SJCRH30 (cell line): ENCODE data around the gene LGALS4. TPM values are rescaled to one million over a fixed set of nuclear protein-coding genes. Genes with fewer than 3 reads are reported as not detected.
"Not testable (repeated sequence)": the region's sequence is repeated elsewhere in the genome, so short reads cannot be mapped to it uniquely, and the experiment has no call there.

Experiments used
- DNase-seq, 2 experiments: peaks; one replicate each; pipeline ENCODE4 v3.0.0-alpha.2; 2015 to 2020
- H3K27ac ChIP-seq: fragments of 250-450 bp; sonication (Bioruptor Pico); 2 replicates; pipeline ENCODE4 v1.5.1; 2020; ENCODE audit warnings: mild to moderate bottlenecking, moderate library complexity
- H3K27me3 ChIP-seq: fragments of 250-450 bp; sonication (Bioruptor Pico); 2 replicates; pipeline ENCODE4 v1.5.1; 2020; ENCODE audit warnings: mild to moderate bottlenecking, moderate library complexity
- H3K36me3 ChIP-seq: fragments of 250-450 bp; sonication (Bioruptor Pico); 2 replicates; pipeline ENCODE4 v1.5.1; 2020; ENCODE audit warnings: mild to moderate bottlenecking, moderate library complexity
- H3K4me1 ChIP-seq: fragments of 250-450 bp; sonication (Bioruptor Pico); 2 replicates; pipeline ENCODE4 v1.5.1; 2020; ENCODE audit warnings: mild to moderate bottlenecking, moderate library complexity
- H3K4me3 ChIP-seq: fragments of 250-450 bp; sonication (Bioruptor Pico); 2 replicates; pipeline ENCODE4 v1.5.1; 2020; ENCODE audit warnings: mild to moderate bottlenecking, moderate library complexity
- H3K9me3 ChIP-seq: fragments of 250-450 bp; sonication (Bioruptor Pico); replicated peaks from 2 replicates; pipeline ENCODE4 v1.5.1; 2020; ENCODE audit warnings: mild to moderate bottlenecking, moderate library complexity
- total RNA-seq: library from RNA; depleted of rRNA; stranded (reverse); fragments of >200 nt; shearing (Covaris generic); gene quantifications from 2 replicates; pipeline ENCODE4 v1.2.3, GENCODE V29; 2014

Gene LGALS4
- total RNA-seq, 1 experiment from 2014 or later, result 0.06 TPM

- H3K4me3 ChIP-seq, result no peak overlapping the region
- no peaks in the 10 kb centered on the region for H3K9me3 ChIP-seq
- H3K36me3 ChIP-seq, result peaks cover 71% of the 10 kb centered on the region
- no peaks in the 10 kb centered on the region for H3K27me3 ChIP-seq
- peaks cover 3% of the 10 kb centered on the region; the same call in 1 of the 2 replicates for H3K4me1 ChIP-seq
- H3K27ac ChIP-seq, result no peak overlapping the region
- no peak for DNase-seq
These were observed 24.9 kb upstream of the LGALS4 start for GRCh38 chr19:38837656-38838121.

DNA sequence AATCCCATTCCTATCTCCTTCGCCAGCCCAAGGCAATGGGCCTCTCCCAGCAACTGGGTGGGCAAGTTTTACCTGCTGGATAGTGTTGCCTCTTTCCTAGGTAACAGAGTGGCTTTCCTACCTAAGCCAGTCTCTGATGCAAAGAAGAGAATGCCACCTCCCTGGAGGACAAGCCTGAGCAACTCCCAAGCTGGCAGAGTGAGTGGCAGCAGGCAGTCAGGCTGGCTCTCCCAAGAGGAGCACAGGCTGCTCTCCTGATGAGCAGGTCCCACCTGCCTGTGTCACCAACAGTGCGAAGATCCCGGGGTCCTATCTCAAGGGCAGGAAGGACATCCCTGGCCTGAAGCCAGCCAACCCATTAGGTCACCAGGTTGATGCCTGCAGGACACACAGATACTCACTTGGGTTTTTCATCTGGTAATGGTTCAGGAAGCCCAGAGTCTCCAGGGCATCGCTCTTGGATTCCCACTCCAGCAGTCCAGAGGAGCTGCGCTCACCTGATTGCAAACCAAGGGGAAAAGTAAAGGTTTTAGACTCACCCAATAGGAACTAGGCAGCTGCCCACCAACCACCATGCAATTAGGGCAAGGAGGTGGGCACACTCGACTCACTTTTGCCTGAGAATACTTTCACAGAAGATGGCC, 24.4 kb upstream of the LGALS4 start:
- DNase-seq, result peak in 1 of 2 experiments; percentile 22
- H3K27ac ChIP-seq, result no peak overlapping the region
- H3K4me3 ChIP-seq, result no peak overlapping the region
- H3K27me3 ChIP-seq, result no peaks in the 10 kb centered on the region
- H3K36me3 ChIP-seq, result peaks cover 65% of the 10 kb centered on the region
- peaks cover 9% of the 10 kb centered on the region for H3K4me1 ChIP-seq
- no peaks in the 10 kb centered on the region for H3K9me3 ChIP-seq

DNA sequence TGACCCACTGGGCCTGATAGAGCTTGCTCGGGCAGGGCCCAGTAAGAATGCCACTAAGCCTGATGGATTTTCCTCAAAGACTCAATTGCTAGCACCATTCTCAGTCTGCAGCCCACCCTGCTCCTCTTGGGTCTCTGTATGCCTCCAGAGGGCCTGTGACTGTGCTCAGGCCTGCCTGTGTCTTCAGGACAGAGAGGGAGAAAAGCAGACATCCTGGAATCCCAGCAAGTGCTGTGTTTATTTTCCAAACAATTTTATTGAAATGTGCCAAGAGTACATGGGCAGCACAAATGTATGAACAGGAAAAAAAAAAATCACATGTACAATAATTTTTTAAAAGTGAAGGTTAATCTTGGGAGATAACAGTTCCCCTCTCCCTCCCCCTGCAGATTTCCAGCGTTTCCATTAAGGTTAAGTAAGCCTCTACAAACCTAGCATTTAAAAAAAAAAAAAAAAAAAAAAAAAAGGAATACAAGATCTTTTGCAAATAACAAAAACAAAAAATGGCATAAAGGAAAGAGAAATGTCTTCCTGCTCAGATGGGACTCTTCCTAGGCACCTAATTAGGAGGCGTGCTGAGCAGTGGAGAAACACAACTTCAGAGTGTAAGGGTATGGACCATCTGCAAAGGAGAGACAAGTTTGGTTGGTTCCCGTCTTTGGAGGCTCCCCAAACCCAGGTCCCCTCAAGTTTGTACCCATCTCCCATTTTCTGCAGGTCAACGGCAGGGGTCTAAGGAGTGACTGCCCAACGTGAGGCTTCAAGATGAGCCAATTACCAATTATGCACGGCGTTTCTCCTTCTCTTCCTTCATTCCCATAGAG, 23.6 kb upstream of the LGALS4 start:
- Histone ChIP-seq H3K4me3 (no peak overlapping the region), H3K4me1 (peaks cover 10% of the 10 kb centered on the region), H3K27ac (no peak overlapping the region), H3K36me3 (peaks cover 58% of the 10 kb centered on the region), H3K27me3 (no peaks in the 10 kb centered on the region), H3K9me3 (no peaks in the 10 kb centered on the region)
- DNase-seq, result no peak

- no peaks in the 10 kb centered on the region for H3K9me3 ChIP-seq
- H3K4me3 ChIP-seq, result no peak overlapping the region
- H3K27me3 ChIP-seq, result no peaks in the 10 kb centered on the region
- no peak overlapping the region for H3K27ac ChIP-seq
- peaks cover 46% of the 10 kb centered on the region for H3K36me3 ChIP-seq
- H3K4me1 ChIP-seq, result peaks cover 10% of the 10 kb centered on the region
- no peak for DNase-seq
These were observed 21.8 kb upstream of the LGALS4 start for GRCh38 chr19:38834590-38834989.

GRCh38 chr19:38834104-38834490, 21.4 kb upstream of the LGALS4 start:
- H3K4me1 ChIP-seq, result peaks cover 10% of the 10 kb centered on the region
- peaks cover 41% of the 10 kb centered on the region for H3K36me3 ChIP-seq
- no peak overlapping the region for H3K27ac ChIP-seq
- H3K9me3 ChIP-seq, result no peaks in the 10 kb centered on the region
- no peak for DNase-seq
- H3K27me3 ChIP-seq, result no peaks in the 10 kb centered on the region
- H3K4me3 ChIP-seq, result no peak overlapping the region

- H3K4me1 ChIP-seq, result peaks cover 10% of the 10 kb centered on the region
- H3K27ac ChIP-seq, result no peak overlapping the region
- H3K27me3 ChIP-seq, result no peaks in the 10 kb centered on the region
- peaks cover 39% of the 10 kb centered on the region for H3K36me3 ChIP-seq
- H3K9me3 ChIP-seq, result no peaks in the 10 kb centered on the region
- peak in 1 of 2 experiments; percentile 22 for DNase-seq
- no peak overlapping the region for H3K4me3 ChIP-seq
These were observed 20.3 kb upstream of the LGALS4 start for GRCh38 chr19:38833092-38833425.

- Histone ChIP-seq H3K27me3 (no peaks in the 10 kb centered on the region), H3K36me3 (peaks cover 24% of the 10 kb centered on the region), H3K9me3 (no peaks in the 10 kb centered on the region), H3K4me1 (peaks cover 10% of the 10 kb centered on the region), H3K4me3 (peak overlapping the region; percentile 68), H3K27ac (peak overlapping the region; percentile 74)
- DNase-seq, result peak; percentile 69
These were observed 18.4 kb upstream of the LGALS4 start for GRCh38 chr19:38831142-38831605.

DNA sequence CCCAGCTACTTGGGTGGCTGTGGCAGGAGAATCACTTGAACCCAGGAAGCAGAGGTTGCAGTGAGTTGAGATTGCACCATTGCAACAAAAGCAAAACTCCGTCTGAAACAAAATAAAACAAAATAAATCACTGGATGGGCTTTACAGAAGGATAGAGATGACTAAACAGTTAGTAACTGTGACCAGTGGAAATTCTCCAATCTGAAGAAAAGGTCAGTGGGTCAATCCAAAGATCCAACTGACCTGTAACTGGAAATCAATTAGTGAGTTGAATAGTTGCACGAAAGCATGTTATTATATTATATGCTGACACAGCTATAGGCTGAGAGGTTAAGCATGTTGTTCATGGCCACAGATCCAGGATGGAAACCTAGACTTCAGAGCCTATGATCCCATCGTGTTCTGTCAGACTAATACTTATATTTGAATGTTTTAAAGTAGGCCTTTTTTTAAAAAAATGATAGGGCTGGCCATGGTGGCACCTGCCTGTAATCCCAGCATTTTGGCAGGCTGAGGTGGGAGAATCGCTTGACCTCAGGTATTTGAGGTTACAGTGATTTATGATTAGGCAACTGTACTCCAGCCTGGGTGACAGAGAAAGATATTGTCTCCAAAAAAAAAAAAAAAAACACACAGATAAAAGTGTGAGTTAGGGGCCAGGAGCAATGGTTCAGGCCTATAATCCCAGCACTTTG, 17.4 kb upstream of the LGALS4 start:
- no peak for DNase-seq
- Histone ChIP-seq H3K36me3 (peaks cover 14% of the 10 kb centered on the region), H3K27ac (no peak overlapping the region), H3K4me1 (peaks cover 10% of the 10 kb centered on the region), H3K9me3 (no peaks in the 10 kb centered on the region), H3K4me3 (no peak overlapping the region), H3K27me3 (no peaks in the 10 kb centered on the region)

GRCh38 chr19:38829203-38829602, 16.5 kb upstream of the LGALS4 start:
- H3K4me3 ChIP-seq, H3K9me3 ChIP-seq, H3K4me1 ChIP-seq, H3K27me3 ChIP-seq, H3K27ac ChIP-seq, DNase-seq: not testable (repeated sequence)
- H3K36me3 ChIP-seq, result peaks cover 14% of the 10 kb centered on the region

- Histone ChIP-seq H3K27me3 (no peaks in the 10 kb centered on the region), H3K9me3 (no peaks in the 10 kb centered on the region), H3K4me3 (no peak overlapping the region), H3K36me3 (peaks cover 20% of the 10 kb centered on the region), H3K27ac (no peak overlapping the region), H3K4me1 (no peaks in the 10 kb centered on the region)
- no peak for DNase-seq
These were observed 14.3 kb upstream of the LGALS4 start for GRCh38 chr19:38826856-38827551.

DNA sequence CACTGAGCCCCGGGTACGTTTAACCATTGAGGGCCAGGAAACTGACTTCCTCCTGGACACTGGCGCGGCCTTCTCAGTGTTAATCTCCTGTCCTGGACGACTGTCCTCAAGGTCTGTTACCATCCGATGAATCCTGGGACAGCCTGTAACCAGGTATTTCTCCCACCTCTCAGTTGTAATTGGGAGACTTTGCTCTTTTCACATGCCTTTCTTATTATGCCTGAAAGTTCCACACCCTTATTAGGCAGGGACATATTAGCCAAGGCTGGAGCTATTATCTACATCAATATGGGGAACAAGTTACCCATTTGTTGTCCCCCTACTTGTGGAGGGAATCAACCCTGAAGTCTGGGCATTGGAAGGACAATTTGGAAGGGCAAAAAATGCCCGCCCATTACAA, 13.2 kb upstream of the LGALS4 start:
- not testable (repeated sequence) for H3K4me3 ChIP-seq, H3K27me3 ChIP-seq, H3K4me1 ChIP-seq, H3K27ac ChIP-seq, H3K9me3 ChIP-seq, DNase-seq
- H3K36me3 ChIP-seq, result peaks cover 20% of the 10 kb centered on the region

GRCh38 chr19:38821230-38821825, 8.6 kb upstream of the LGALS4 start:
- not testable (repeated sequence) for DNase-seq, H3K9me3 ChIP-seq, H3K27me3 ChIP-seq, H3K27ac ChIP-seq, H3K4me3 ChIP-seq, H3K4me1 ChIP-seq
- peaks cover 14% of the 10 kb centered on the region; the same call in 1 of the 2 replicates for H3K36me3 ChIP-seq

DNA sequence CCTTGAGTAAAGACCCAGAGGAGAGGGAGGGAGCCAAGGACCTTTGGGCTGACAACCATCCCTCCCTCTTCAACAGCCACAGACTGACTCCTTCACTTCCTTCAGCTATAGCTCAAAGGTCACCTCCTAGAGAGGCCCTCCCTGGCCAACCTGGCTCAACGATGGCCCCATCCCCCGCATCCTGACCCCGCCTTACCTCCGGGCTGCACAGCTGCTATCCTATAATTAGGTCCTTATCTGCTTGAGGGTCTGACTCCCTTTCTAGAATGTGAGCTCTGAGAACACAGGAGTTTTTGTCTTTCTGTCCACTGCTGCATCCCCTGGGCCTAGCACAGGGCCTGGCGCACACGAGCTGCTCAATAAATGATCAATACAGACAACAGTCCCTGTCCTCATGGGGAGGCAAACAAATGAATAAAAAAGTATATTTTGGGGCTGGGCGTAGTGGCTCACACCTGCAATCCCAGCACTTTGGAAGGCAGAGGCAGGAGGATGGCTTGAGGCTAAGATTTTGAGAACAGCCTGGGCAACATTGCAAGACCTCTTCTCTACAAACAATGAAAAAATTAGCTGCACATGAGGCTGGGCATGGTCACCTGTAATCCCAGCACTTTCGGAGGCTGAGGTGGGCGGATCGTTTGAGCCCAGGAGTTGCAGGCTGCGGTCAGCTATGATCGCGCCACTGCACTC, 6.6 kb upstream of the LGALS4 start:
- Histone ChIP-seq H3K27me3 (no peaks in the 10 kb centered on the region), H3K27ac (no peak overlapping the region), H3K9me3 (peaks cover 8% of the 10 kb centered on the region)

GRCh38 chr19:38817081-38817480, 4.3 kb upstream of the LGALS4 start:
- DNase-seq, result no peak
- Histone ChIP-seq H3K4me1 (no peaks in the 10 kb centered on the region), H3K27ac (no peak overlapping the region), H3K36me3 (peaks cover 13% of the 10 kb centered on the region; the same call in 1 of the 2 replicates), H3K4me3 (no peak overlapping the region), H3K9me3 (peaks cover 8% of the 10 kb centered on the region), H3K27me3 (no peaks in the 10 kb centered on the region)

More for the DNA sequence above, 6.6 kb upstream of the LGALS4 start:
- H3K4me1 ChIP-seq, result no peaks in the 10 kb centered on the region
- DNase-seq, result peak in 1 of 2 experiments; percentile 42
- H3K4me3 ChIP-seq, result no peak overlapping the region
- peaks cover 20% of the 10 kb centered on the region; the same call in 1 of the 2 replicates for H3K36me3 ChIP-seq
